Neural progenitor cell (in vitro differentiated cells): Measurements from ENCODE around the gene S100A4. TPM values are rescaled to one million over a fixed set of nuclear protein-coding genes. Genes with fewer than 3 reads are reported as not detected.

Experiments used
- DNase-seq: peaks from one replicate; pipeline ENCODE4 v3.0.0-alpha.2; 2016; ENCODE audit warnings: low spot score
- H2AFZ ChIP-seq: fragments of 200-600 bp; sonication (generic); replicated peaks from 2 replicates; pipeline ENCODE4 v1.6.1; 2016; ENCODE audit warnings: antibody characterized with exemption
- H3F3A ChIP-seq: fragments of 200-600 bp; sonication (generic); 2 replicates; pipeline ENCODE4 v1.6.1; 2016; ENCODE audit warnings: antibody characterized with exemption, low read depth
- H3K27ac ChIP-seq: fragments of 200-600 bp; sonication (generic); 2 replicates; pipeline ENCODE4 v1.5.1; 2016; ENCODE audit warnings: mild to moderate bottlenecking
- H3K27me3 ChIP-seq: fragments of 200-600 bp; sonication (generic); 2 replicates; pipeline ENCODE4 v1.6.1; 2016; ENCODE audit warnings: mild to moderate bottlenecking, moderate library complexity
- H3K36me3 ChIP-seq: fragments of 200-600 bp; sonication (generic); 2 replicates; pipeline ENCODE4 v1.5.1; 2016
- H3K4me1 ChIP-seq: fragments of 200-600 bp; sonication (generic); 2 replicates; pipeline ENCODE4 v1.6.1; 2016; ENCODE audit warnings: mixed run types
- H3K4me2 ChIP-seq: fragments of 200-600 bp; sonication (generic); 2 replicates; pipeline ENCODE4 v1.6.1; 2016
- H3K4me3 ChIP-seq: fragments of 200-600 bp; sonication (generic); 2 replicates; pipeline ENCODE4 v1.5.1; 2016
- H3K79me2 ChIP-seq: fragments of 200-600 bp; sonication (generic); 2 replicates; pipeline ENCODE4 v1.6.1; 2016; ENCODE audit warnings: low read depth
- H3K9ac ChIP-seq: fragments of 200-600 bp; sonication (generic); 2 replicates; pipeline ENCODE4 v1.6.1; 2016
- H3K9me3 ChIP-seq: fragments of 200-600 bp; sonication (generic); 2 replicates; pipeline ENCODE4 v1.5.1; 2016; ENCODE audit warnings: low read depth
- H4K20me1 ChIP-seq: fragments of 200-600 bp; sonication (generic); 2 replicates; pipeline ENCODE4 v1.6.1; 2016; ENCODE audit warnings: low read depth
- H3K27ac Mint-ChIP-seq: 3 replicates; pipeline ENCODE4 v1.8.0; 2021; ENCODE audit warnings: mixed read lengths
- H3K27me3 Mint-ChIP-seq: 2 replicates; pipeline ENCODE4 v1.8.0; 2022; ENCODE audit warnings: low read depth, mild to moderate bottlenecking, inconsistent platforms, moderate library complexity, mixed read lengths; ENCODE audit not compliant: insufficient read depth
- H3K36me3 Mint-ChIP-seq: 3 replicates; pipeline ENCODE4 v1.8.0; 2021; ENCODE audit warnings: mixed read lengths
- H3K4me1 Mint-ChIP-seq: 3 replicates; pipeline ENCODE4 v1.8.0; 2021; ENCODE audit warnings: mixed read lengths
- H3K4me3 Mint-ChIP-seq: 3 replicates; pipeline ENCODE4 v1.8.0; 2021; ENCODE audit warnings: mild to moderate bottlenecking, moderate library complexity, mixed read lengths
- H3K9me3 Mint-ChIP-seq: 3 replicates; pipeline ENCODE4 v1.8.0; 2020; ENCODE audit warnings: mixed read lengths
- EZH2 ChIP-seq: fragments of 200-600 bp; sonication (generic); IDR thresholded peaks from 2 replicates; pipeline ENCODE4 v1.6.1; 2017; ENCODE audit warnings: antibody characterized with exemption, mild to moderate bottlenecking, moderate library complexity
- EZH2phosphoT487 ChIP-seq: fragments of 200-600 bp; sonication (generic); IDR thresholded peaks from 2 replicates; pipeline ENCODE4 v1.6.1; 2017; ENCODE audit warnings: antibody characterized with exemption
- total RNA-seq: library from RNA; depleted of rRNA; stranded (reverse); fragments of >200 nt; gene quantifications from 2 replicates; pipeline ENCODE4 v1.2.3, GENCODE V29; 2015; ENCODE audit warnings: low replicate concordance
- TF ChIP-seq, protein P1 (sequence below): fragments of 200-600 bp; sonication (generic); IDR thresholded peaks from 2 replicates; pipeline ENCODE4 v1.5.1; 2017; ENCODE audit warnings: antibody characterized with exemption, mild to moderate bottlenecking

The S100A4 gene
- total RNA-seq, 1 donor from 2014 or later = 34.3 TPM

DNA sequence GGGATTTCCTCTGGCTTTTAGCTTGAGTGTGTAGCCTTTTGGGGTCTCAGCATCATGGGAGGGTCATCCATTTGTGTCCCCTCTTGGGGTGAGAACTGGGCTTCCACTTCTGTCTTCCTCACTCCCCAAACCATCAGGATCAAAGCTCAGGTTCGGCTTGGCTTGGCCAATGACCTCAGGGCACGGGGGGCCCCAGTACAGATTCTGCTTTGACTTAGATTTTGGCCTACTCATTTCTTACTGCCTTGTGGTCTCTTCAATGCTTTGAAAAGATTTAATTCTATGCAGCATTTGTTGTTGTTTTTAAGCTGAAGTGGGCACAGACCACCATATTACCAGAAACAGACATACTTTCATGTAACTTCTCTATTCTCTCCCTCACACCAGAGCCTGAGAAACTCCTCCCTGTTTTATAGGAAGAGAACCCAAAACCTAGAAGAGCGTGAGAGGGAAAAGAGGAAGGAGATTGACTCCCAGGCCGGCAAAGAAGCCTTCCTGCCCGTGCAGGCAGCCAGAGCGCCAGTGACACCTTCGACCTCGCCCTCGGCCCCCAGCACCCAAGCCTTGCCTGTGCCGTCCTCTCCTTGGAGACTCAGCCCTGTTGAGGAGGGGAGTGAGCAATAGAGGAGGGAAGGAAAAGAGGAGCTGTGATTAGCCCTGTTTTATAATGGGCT is 5.4 kb upstream of the S100A4 start:
- no peaks in the 10 kb centered on the region for H3K36me3 Mint-ChIP-seq
- Histone ChIP-seq H3K4me1 (peaks cover 15% of the 10 kb centered on the region), H3K79me2 (no peaks in the 10 kb centered on the region), H3K4me2 (no peak overlapping the region), H3K4me3 (no peak overlapping the region), H3K27ac (no peak overlapping the region), H3F3A (no peaks in the 10 kb centered on the region), H3K9me3 (no peaks in the 10 kb centered on the region), H4K20me1 (no peaks in the 10 kb centered on the region), H3K9ac (no peak overlapping the region), H3K36me3 (no peaks in the 10 kb centered on the region), H2AFZ (no peak overlapping the region), H3K27me3 (no peaks in the 10 kb centered on the region)
- peak overlapping the region; percentile 48 for H3K27ac Mint-ChIP-seq
- H3K4me3 Mint-ChIP-seq = no peak overlapping the region
- H3K4me1 Mint-ChIP-seq = peaks cover 51% of the 10 kb centered on the region
- DNase-seq = no peak
- no peaks in the 10 kb centered on the region for H3K9me3 Mint-ChIP-seq
- H3K27me3 Mint-ChIP-seq = peaks cover 14% of the 10 kb centered on the region
- TF ChIP-seq, protein P1, sequence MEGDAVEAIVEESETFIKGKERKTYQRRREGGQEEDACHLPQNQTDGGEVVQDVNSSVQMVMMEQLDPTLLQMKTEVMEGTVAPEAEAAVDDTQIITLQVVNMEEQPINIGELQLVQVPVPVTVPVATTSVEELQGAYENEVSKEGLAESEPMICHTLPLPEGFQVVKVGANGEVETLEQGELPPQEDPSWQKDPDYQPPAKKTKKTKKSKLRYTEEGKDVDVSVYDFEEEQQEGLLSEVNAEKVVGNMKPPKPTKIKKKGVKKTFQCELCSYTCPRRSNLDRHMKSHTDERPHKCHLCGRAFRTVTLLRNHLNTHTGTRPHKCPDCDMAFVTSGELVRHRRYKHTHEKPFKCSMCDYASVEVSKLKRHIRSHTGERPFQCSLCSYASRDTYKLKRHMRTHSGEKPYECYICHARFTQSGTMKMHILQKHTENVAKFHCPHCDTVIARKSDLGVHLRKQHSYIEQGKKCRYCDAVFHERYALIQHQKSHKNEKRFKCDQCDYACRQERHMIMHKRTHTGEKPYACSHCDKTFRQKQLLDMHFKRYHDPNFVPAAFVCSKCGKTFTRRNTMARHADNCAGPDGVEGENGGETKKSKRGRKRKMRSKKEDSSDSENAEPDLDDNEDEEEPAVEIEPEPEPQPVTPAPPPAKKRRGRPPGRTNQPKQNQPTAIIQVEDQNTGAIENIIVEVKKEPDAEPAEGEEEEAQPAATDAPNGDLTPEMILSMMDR = no peak
- TF ChIP-seq EZH2phosphoT487 = no peak
- TF ChIP-seq EZH2 = no peak

GRCh38 chr1:153550398-153550758 is 4.8 kb upstream of the S100A4 start:
- Histone ChIP-seq H3K4me2 (no peak overlapping the region), H3K4me1 (peaks cover 21% of the 10 kb centered on the region), H3K36me3 (no peaks in the 10 kb centered on the region), H3K27ac (no peak overlapping the region), H3K9ac (no peak overlapping the region), H3F3A (no peaks in the 10 kb centered on the region), H4K20me1 (no peaks in the 10 kb centered on the region), H2AFZ (peak overlapping the region; percentile 2), H3K27me3 (no peaks in the 10 kb centered on the region), H3K79me2 (no peaks in the 10 kb centered on the region), H3K4me3 (no peak overlapping the region), H3K9me3 (no peaks in the 10 kb centered on the region)
- H3K36me3 Mint-ChIP-seq = no peaks in the 10 kb centered on the region
- no peak overlapping the region for H3K27ac Mint-ChIP-seq
- H3K4me3 Mint-ChIP-seq = no peak overlapping the region
- peaks cover 56% of the 10 kb centered on the region for H3K4me1 Mint-ChIP-seq
- peaks cover 17% of the 10 kb centered on the region for H3K27me3 Mint-ChIP-seq
- DNase-seq = no peak
- TF ChIP-seq, protein P1 = no peak
- H3K9me3 Mint-ChIP-seq = no peaks in the 10 kb centered on the region

DNA sequence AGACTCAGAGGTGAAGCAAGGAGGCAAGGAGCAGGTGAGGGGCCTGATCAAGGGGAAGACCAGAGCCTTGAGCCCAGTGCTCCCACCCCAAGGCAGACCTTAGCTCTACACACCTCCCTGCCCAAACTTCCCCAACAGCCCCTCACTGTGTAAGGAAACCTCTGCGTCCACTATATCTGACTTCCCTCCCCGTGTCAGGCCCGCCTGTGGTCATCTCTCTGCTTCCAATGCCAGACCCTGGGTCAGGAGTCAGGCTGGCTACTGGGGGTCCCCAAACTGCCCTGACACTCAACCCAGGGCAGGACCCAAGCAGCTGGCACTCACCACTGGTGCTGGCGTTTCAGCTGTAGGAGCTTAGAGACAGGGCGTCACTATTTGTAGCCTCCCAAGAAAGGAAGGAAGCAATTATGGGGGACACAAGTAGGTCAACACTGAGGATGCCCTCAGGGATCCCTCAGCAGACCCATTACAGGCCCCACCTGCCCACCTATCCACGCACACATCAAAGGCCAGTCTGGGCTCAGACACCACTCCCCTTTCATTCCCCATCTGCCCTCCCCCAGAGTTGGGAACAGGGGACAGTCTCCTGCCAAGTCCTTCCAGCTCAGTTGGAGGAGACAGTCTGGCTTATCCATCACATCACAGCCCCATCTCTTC is 4.3 kb upstream of the S100A4 start:
- no peak for DNase-seq
- Histone ChIP-seq H3F3A (no peaks in the 10 kb centered on the region), H3K4me2 (no peak overlapping the region), H3K9ac (no peak overlapping the region), H3K4me1 (peaks cover 25% of the 10 kb centered on the region), H2AFZ (peak overlapping the region; percentile 2), H3K27ac (no peak overlapping the region), H3K9me3 (no peaks in the 10 kb centered on the region), H3K4me3 (no peak overlapping the region), H4K20me1 (no peaks in the 10 kb centered on the region), H3K79me2 (no peaks in the 10 kb centered on the region), H3K36me3 (no peaks in the 10 kb centered on the region), H3K27me3 (no peaks in the 10 kb centered on the region)
- TF ChIP-seq EZH2phosphoT487 (no peak), EZH2 (no peak)
- TF ChIP-seq, protein P1 = no peak
- Mint-ChIP-seq H3K27me3 (peaks cover 17% of the 10 kb centered on the region), H3K9me3 (no peaks in the 10 kb centered on the region), H3K36me3 (no peaks in the 10 kb centered on the region), H3K4me1 (peaks cover 62% of the 10 kb centered on the region), H3K4me3 (no peak overlapping the region), H3K27ac (no peak overlapping the region)
